ENCODE measurements around the gene SCTR.

SCTR gene

GRCh38 chr2:119402645-119403560, 121.4 kb downstream of the SCTR start:
- no peaks in the 10 kb centered on the region for H3K36me3 ChIP-seq
- H3K27me3 ChIP-seq = no peaks in the 10 kb centered on the region
- peak overlapping the region; percentile 44 to 71 (median 52) for H3K4me2 ChIP-seq
- H4K20me1 ChIP-seq = no peaks in the 10 kb centered on the region
- peaks cover 44 to 56% (median 49%) of the 10 kb centered on the region in 10 experiments for H3K4me1 ChIP-seq
- peak overlapping the region in 3 of 11 experiments; percentile 13 to 42 (median 20); a peak in 2 of 22 replicates for H3K27ac ChIP-seq
- no peak overlapping the region; a peak in 2 of 22 replicates for H3K9ac ChIP-seq
- H3K9me3 ChIP-seq (replicated peaks in 1 of 11) = 0 out of 22 replicates have a peak, but pooled peaks cover 0 to 4% (median 0%) of the 10 kb centered on the region in 11 experiments
- TF ChIP-seq Cebpa-rat (IDR thresholded peaks at IDR 0.05) = peak in 3 of 11 experiments; percentile 13 to 53 (median 47); a peak in 3 of 22 replicates
- H3K4me3 ChIP-seq = no peak overlapping the region

DNA sequence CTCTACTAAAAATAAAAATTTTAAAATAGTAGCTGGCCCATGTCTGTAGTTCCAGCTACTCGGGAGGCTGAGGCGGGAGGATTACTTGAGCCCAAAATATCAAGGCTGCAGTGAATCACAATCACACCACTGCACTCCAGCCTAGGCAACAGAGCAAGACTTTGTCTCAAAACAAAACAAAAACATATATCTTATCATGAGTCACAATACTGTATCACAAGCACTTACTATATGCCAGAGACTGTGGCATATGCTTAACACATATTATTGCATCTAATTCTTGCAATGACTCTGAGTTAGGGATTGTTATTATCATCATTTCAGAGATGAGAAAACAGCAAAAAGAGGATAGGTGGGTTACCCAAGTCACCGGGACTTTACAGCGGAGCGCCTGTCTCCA, 122.2 kb downstream of the SCTR start:
- no peak for TF ChIP-seq Cebpa-rat (IDR thresholded peaks at IDR 0.05)
- 0 out of 22 replicates have a peak, but pooled peaks cover 0 to 4% (median 0%) of the 10 kb centered on the region in 11 experiments for H3K9me3 ChIP-seq (replicated peaks in 1 of 11)
- no peaks in the 10 kb centered on the region for H3K27me3 ChIP-seq

GRCh38 chr2:119397196-119397595, 127.1 kb downstream of the SCTR start:
- no peak overlapping the region for H3K27ac ChIP-seq
- H3K4me1 ChIP-seq = peaks cover 9 to 31% (median 16%) of the 10 kb centered on the region in 10 experiments
- no peaks in the 10 kb centered on the region for H3K27me3 ChIP-seq
- no peak for TF ChIP-seq Cebpa-rat (IDR thresholded peaks at IDR 0.05)
- no peak overlapping the region for H3K4me2 ChIP-seq
- H3K9ac ChIP-seq = no peak overlapping the region
- H3K9me3 ChIP-seq (replicated peaks in 1 of 11) = no peaks in the 10 kb centered on the region
- no peaks in the 10 kb centered on the region for H4K20me1 ChIP-seq
- no peaks in the 10 kb centered on the region for H3K36me3 ChIP-seq
- no peak overlapping the region for H3K4me3 ChIP-seq

More for the DNA sequence above, 122.2 kb downstream of the SCTR start:
- Histone ChIP-seq H3K9ac (no peak overlapping the region), H3K27ac (no peak overlapping the region; a peak in 1 of 22 replicates), H3K4me3 (no peak overlapping the region), H3K4me1 (peaks cover 36 to 48% (median 41%) of the 10 kb centered on the region in 10 experiments), H4K20me1 (no peaks in the 10 kb centered on the region), H3K4me2 (peak overlapping the region in 9 of 11 experiments; percentile 44 to 71 (median 60); a peak in 14 of 22 replicates), H3K36me3 (no peaks in the 10 kb centered on the region)

- no peak for TF ChIP-seq Cebpa-rat (IDR thresholded peaks at IDR 0.05)
- H3K4me1 ChIP-seq = peaks cover 17 to 37% (median 23%) of the 10 kb centered on the region in 10 experiments
- no peaks in the 10 kb centered on the region for H3K36me3 ChIP-seq
- no peaks in the 10 kb centered on the region for H3K27me3 ChIP-seq
- no peak overlapping the region for H3K9ac ChIP-seq
- H4K20me1 ChIP-seq = no peaks in the 10 kb centered on the region
- H3K27ac ChIP-seq = no peak overlapping the region
- no peak overlapping the region for H3K4me3 ChIP-seq
- H3K4me2 ChIP-seq = no peak overlapping the region
- no peaks in the 10 kb centered on the region for H3K9me3 ChIP-seq (replicated peaks in 1 of 11)
Observed at GRCh38 chr2:119393971-119394748, 130.1 kb downstream of the SCTR start.
